ENCODE data around the gene PAQR8.

Gene PAQR8

GRCh38 chr6:52347818-52348217, 14.1 kb upstream of the PAQR8 start:
- DNase-seq: no peak

GRCh38 chr6:52351879-52352238, 10.1 kb upstream of the PAQR8 start:
- DNase-seq: no peak

GRCh38 chr6:52352239-52353018, 9.5 kb upstream of the PAQR8 start:
- peak; percentile 97 for DNase-seq

GRCh38 chr6:52356017-52356416, 5.9 kb upstream of the PAQR8 start:
- DNase-seq: no peak

GRCh38 chr6:52359403-52359802, 2.5 kb upstream of the PAQR8 start:
- no peak for DNase-seq

- DNase-seq: no peak
These were observed 1.9 kb upstream of the PAQR8 start for GRCh38 chr6:52360028-52360427.

GRCh38 chr6:52360601-52361413, 1.1 kb upstream of the PAQR8 start:
- no peak for DNase-seq

- DNase-seq: peak; percentile 39
These were observed 472 bp upstream of the PAQR8 start for GRCh38 chr6:52361414-52361944.

GRCh38 chr6:52362443-52363227, 684 bp downstream of the PAQR8 start:
- DNase-seq: no peak

- DNase-seq: no peak
These were observed 1.4 kb downstream of the PAQR8 start for GRCh38 chr6:52363228-52363867.

- no peak for DNase-seq
These were observed 2.7 kb downstream of the PAQR8 start for GRCh38 chr6:52364480-52365166.

GRCh38 chr6:52365317-52365716, 3.4 kb downstream of the PAQR8 start:
- no peak for DNase-seq

- peak; percentile 43 for DNase-seq
These were observed 4.1 kb downstream of the PAQR8 start for GRCh38 chr6:52365866-52366540.

- no peak for DNase-seq
These were observed 6.1 kb downstream of the PAQR8 start for GRCh38 chr6:52368002-52368401.

GRCh38 chr6:52369234-52369633, 7.3 kb downstream of the PAQR8 start:
- no peak for DNase-seq

- peak; percentile 68 for DNase-seq
These were observed 9.8 kb downstream of the PAQR8 start for GRCh38 chr6:52371656-52372191.

GRCh38 chr6:52373151-52373690, 11.3 kb downstream of the PAQR8 start:
- DNase-seq: no peak

- no peak for DNase-seq
These were observed 12.3 kb downstream of the PAQR8 start for GRCh38 chr6:52374247-52374646.

- no peak for DNase-seq
These were observed 14.0 kb downstream of the PAQR8 start for GRCh38 chr6:52375780-52376556.

GRCh38 chr6:52376763-52377162, 14.8 kb downstream of the PAQR8 start:
- DNase-seq: no peak
